ENCODE data around the gene POP4.

- no peak for TF ChIP-seq SUZ12 (IDR thresholded peaks at IDR 0.05; ENCODE audit: low read length)
- TF ChIP-seq, protein P1, sequence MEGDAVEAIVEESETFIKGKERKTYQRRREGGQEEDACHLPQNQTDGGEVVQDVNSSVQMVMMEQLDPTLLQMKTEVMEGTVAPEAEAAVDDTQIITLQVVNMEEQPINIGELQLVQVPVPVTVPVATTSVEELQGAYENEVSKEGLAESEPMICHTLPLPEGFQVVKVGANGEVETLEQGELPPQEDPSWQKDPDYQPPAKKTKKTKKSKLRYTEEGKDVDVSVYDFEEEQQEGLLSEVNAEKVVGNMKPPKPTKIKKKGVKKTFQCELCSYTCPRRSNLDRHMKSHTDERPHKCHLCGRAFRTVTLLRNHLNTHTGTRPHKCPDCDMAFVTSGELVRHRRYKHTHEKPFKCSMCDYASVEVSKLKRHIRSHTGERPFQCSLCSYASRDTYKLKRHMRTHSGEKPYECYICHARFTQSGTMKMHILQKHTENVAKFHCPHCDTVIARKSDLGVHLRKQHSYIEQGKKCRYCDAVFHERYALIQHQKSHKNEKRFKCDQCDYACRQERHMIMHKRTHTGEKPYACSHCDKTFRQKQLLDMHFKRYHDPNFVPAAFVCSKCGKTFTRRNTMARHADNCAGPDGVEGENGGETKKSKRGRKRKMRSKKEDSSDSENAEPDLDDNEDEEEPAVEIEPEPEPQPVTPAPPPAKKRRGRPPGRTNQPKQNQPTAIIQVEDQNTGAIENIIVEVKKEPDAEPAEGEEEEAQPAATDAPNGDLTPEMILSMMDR (IDR thresholded peaks at IDR 0.05; ENCODE audit: control extremely low read depth in 1 of 3, insufficient read depth in 1 of 3, low read depth in 1 of 3, low read length in 3 of 3) = no peak
- no peak for TF ChIP-seq TAF1 (IDR thresholded peaks at IDR 0.05; ENCODE audit: low read depth, low read length)
- TF ChIP-seq POLR2AphosphoS5 (IDR thresholded peaks at IDR 0.05; ENCODE audit: low read depth, low read length) = no peak
These were observed 12.4 kb downstream of the POP4 start for GRCh38 chr19:29618434-29618833.
